ENCODE data around the gene MANEA.
"Not testable (repeated sequence)": the region's sequence is repeated elsewhere in the genome, so short reads cannot be mapped to it uniquely, and the experiment has no call there.

The MANEA gene

DNA sequence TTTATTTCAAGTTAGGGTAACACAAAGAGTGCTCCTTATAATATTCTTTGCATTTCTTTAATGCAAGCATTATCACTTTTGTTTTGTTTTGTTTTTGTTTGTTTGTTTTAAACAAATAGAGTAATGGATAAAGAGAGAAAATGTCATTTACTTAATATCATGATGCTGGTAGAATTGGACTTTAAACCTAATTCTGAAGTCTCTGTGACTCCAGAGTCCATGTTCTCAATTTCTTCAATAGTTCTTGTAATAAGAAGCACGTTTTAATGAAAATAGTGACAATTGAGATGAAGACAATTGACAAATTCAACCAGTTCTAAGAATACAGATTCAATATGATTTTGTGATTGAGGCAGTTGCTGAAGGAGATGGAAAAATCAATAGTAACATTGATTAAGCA lies 30.3 kb upstream of the MANEA start:
- no peak for TF ChIP-seq ISL1 (CRISPR knock-in tag; IDR thresholded peaks at IDR 0.05)
- no peak for TF ChIP-seq TOX (CRISPR knock-in tag; IDR thresholded peaks at IDR 0.05; ENCODE audit: borderline replicate concordance)
- no peak for TF ChIP-seq ESRRG (CRISPR knock-in tag; IDR thresholded peaks at IDR 0.05)
- TF ChIP-seq ZNF565 (CRISPR knock-in tag; conservative IDR thresholded peaks at IDR 0.05; ENCODE audit: low read depth): no peak
- TF ChIP-seq, protein P1, sequence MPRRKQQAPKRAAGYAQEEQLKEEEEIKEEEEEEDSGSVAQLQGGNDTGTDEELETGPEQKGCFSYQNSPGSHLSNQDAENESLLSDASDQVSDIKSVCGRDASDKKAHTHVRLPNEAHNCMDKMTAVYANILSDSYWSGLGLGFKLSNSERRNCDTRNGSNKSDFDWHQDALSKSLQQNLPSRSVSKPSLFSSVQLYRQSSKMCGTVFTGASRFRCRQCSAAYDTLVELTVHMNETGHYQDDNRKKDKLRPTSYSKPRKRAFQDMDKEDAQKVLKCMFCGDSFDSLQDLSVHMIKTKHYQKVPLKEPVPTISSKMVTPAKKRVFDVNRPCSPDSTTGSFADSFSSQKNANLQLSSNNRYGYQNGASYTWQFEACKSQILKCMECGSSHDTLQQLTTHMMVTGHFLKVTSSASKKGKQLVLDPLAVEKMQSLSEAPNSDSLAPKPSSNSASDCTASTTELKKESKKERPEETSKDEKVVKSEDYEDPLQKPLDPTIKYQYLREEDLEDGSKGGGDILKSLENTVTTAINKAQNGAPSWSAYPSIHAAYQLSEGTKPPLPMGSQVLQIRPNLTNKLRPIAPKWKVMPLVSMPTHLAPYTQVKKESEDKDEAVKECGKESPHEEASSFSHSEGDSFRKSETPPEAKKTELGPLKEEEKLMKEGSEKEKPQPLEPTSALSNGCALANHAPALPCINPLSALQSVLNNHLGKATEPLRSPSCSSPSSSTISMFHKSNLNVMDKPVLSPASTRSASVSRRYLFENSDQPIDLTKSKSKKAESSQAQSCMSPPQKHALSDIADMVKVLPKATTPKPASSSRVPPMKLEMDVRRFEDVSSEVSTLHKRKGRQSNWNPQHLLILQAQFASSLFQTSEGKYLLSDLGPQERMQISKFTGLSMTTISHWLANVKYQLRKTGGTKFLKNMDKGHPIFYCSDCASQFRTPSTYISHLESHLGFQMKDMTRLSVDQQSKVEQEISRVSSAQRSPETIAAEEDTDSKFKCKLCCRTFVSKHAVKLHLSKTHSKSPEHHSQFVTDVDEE (CRISPR knock-in tag; IDR thresholded peaks at IDR 0.05): no peak
- TF ChIP-seq CSDC2 (CRISPR knock-in tag; IDR thresholded peaks at IDR 0.05): no peak
- TF ChIP-seq ARNTL (CRISPR knock-in tag; IDR thresholded peaks at IDR 0.05; ENCODE audit: borderline replicate concordance, low read depth): no peak
- ATAC-seq: no peak

DNA sequence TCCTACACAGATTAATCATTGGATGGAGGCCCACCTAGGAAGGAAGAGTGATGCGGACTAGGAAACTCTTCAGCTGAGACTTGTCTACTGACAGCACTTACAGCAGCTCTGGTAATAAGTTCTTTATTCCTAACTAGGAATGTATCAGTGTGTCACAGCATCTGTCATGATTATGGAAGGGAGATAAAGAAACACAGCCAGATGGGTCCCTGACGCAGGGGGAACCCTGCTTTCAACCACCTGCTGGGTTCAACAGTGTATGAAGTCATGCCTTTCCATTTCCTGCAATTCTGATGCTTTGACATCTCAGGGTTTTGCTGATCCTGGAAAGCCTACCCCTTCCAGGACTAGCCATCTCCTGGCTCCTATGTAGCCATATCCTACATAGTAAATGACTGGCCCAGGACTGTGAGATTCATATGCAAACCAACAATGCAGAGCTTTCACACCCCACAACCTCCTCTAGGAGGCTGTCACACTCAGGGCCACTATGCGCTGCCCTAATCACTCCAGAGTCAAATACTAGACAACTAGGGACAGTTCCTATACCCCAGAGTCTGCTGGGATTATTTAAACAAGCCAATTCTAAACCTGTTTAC lies 29.0 kb upstream of the MANEA start:
- TF ChIP-seq ISL1 (CRISPR knock-in tag; IDR thresholded peaks at IDR 0.05) (no peak), BACH2 (CRISPR knock-in tag; IDR thresholded peaks at IDR 0.05; ENCODE audit: borderline replicate concordance) (no peak), SNAI2 (CRISPR knock-in tag; IDR thresholded peaks at IDR 0.05) (no peak), ESRRG (CRISPR knock-in tag; IDR thresholded peaks at IDR 0.05) (no peak)
- TF ChIP-seq, protein P2, sequence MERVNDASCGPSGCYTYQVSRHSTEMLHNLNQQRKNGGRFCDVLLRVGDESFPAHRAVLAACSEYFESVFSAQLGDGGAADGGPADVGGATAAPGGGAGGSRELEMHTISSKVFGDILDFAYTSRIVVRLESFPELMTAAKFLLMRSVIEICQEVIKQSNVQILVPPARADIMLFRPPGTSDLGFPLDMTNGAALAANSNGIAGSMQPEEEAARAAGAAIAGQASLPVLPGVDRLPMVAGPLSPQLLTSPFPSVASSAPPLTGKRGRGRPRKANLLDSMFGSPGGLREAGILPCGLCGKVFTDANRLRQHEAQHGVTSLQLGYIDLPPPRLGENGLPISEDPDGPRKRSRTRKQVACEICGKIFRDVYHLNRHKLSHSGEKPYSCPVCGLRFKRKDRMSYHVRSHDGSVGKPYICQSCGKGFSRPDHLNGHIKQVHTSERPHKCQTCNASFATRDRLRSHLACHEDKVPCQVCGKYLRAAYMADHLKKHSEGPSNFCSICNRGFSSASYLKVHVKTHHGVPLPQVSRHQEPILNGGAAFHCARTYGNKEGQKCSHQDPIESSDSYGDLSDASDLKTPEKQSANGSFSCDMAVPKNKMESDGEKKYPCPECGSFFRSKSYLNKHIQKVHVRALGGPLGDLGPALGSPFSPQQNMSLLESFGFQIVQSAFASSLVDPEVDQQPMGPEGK (CRISPR knock-in tag; IDR thresholded peaks at IDR 0.05; ENCODE audit: borderline replicate concordance): no peak
- TF ChIP-seq, protein P1 (CRISPR knock-in tag; IDR thresholded peaks at IDR 0.05): no peak
- ATAC-seq: no peak

DNA sequence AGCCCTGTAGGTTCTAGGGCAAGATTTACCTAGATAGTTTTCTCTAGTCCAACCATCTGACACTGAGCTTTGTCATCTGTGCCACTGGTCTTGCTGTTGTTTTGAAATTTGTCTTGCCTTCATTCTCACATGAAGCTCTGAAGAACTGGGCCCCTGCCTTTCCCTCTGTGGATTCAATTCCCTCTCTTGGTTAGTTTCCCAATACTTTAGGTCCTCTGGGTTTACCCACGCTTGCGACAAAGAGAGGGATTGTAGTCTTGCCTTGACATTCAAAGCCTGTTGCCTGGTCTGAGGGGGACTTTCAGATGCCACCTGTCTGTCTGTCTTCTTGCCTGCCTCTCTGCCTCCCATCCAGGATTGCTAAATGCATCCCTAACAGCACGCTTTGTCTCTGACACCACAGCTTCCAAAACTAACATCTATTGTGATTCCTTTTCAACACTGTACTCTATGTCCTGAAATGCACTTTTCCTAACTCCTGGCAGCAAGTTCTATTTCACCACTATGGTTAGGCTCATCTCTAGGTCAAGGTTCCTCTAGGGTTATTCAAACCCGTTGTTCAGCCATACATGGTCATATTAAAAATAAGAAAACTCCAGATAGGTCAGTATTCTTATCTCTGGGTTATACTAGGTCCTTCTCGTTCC lies 25.5 kb upstream of the MANEA start:
- ATAC-seq: no peak
- TF ChIP-seq ARNTL (CRISPR knock-in tag; IDR thresholded peaks at IDR 0.05; ENCODE audit: borderline replicate concordance, low read depth) (no peak), ZNF565 (CRISPR knock-in tag; conservative IDR thresholded peaks at IDR 0.05; ENCODE audit: low read depth) (no peak), ZC3H10 (CRISPR knock-in tag; IDR thresholded peaks at IDR 0.05) (no peak), ISL1 (CRISPR knock-in tag; IDR thresholded peaks at IDR 0.05) (no peak), RARB (CRISPR knock-in tag; IDR thresholded peaks at IDR 0.05) (no peak), CSDC2 (CRISPR knock-in tag; IDR thresholded peaks at IDR 0.05) (no peak)
- TF ChIP-seq, protein P2 (CRISPR knock-in tag; IDR thresholded peaks at IDR 0.05; ENCODE audit: borderline replicate concordance): no peak
- TF ChIP-seq, protein P3, sequence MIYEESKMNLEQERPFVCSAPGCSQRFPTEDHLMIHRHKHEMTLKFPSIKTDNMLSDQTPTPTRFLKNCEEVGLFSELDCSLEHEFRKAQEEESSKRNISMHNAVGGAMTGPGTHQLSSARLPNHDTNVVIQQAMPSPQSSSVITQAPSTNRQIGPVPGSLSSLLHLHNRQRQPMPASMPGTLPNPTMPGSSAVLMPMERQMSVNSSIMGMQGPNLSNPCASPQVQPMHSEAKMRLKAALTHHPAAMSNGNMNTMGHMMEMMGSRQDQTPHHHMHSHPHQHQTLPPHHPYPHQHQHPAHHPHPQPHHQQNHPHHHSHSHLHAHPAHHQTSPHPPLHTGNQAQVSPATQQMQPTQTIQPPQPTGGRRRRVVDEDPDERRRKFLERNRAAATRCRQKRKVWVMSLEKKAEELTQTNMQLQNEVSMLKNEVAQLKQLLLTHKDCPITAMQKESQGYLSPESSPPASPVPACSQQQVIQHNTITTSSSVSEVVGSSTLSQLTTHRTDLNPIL (CRISPR knock-in tag; IDR thresholded peaks at IDR 0.05; ENCODE audit: low read depth): no peak

DNA sequence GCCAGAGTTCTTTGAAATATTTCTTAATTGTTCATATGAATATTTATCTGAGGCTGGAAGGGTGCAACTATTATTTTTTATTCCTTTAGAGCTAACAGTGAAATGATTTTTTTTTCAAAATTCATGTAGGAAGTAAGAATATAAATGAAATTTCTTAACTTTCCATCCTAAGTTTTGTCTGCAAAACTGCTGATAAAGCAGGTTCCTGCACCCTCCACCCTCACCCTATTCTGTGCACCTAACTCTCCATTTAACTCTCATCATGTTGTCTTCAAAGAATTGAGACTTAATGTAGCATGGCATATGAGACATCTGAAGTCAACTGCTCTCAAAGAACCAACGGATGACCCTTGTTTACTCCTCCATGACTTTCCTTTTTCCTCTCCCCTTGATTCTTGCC lies 23.5 kb upstream of the MANEA start:
- no peak for ATAC-seq

DNA sequence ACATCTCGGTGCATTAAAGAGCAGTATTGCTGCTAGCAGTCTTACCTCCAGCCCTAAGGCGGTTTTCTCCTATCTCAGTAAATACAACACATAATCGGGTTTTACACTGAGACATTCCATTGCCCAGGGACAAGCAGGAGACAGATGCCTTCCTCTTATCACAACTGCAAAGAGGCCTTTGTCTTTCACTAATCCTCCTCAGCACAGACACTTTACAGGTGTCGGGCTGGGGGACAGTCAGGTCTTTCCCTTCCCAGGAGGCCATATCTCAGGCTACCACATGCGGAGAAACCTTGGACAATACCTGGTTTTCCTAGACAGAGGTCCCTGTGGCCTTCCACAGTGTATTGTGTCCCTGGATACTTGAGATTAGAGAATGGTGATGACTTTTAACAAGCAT lies 16.4 kb upstream of the MANEA start:
- not testable (repeated sequence) for ATAC-seq

More for the DNA sequence above, 23.5 kb upstream of the MANEA start:
- TF ChIP-seq ZNF565 (CRISPR knock-in tag; conservative IDR thresholded peaks at IDR 0.05; ENCODE audit: low read depth): no peak
- TF ChIP-seq GLIS3 (CRISPR knock-in tag; IDR thresholded peaks at IDR 0.05): no peak
